Measurements from ENCODE around the gene CTBP2.
"Not testable (repeated sequence)": the region's sequence is repeated elsewhere in the genome, so short reads cannot be mapped to it uniquely, and the experiment has no call there.

Gene CTBP2

DNA sequence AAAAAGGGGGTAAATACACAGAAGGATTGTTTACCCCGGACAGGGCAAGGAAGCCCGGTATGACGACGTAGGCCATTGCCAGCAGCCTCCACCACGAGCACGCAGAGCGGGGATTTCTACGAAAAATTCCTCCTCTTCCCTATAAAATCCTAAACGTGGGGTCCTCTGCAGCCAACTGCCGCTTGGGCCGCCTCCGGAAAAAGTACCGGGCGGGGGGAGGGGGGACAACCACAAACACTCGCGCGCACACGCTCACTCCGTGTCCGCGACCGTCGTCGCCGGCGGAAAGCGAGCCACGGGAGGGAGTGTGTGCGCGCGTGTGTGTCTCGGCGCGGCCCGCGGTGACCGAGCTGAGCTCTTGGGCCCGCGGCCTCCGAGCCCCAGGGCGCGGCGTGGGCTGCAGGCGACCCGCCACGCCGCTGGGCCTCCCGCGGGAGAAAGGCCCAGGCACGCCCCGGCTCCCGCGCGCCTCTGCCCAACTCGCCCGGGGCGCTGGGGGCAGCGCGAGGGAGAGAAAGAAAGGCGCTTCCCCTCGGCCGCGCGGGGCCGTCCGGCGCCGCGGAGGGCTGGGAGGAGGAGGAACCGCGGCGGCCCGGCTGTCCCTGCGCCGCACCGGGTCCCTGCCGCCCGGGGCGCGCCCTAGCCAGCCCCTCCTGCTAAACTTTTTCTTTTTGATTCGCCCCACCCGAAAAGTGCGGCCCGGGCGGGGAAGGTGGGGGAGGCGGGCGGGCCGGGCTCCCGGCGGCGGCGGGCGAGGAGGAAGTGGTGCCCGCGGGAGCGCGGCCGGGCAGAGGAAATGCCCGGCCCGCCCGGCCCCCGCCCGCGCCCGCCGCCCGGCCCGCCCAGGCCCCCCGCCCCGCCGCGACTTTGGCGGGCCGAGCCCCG, 1.5 kb downstream of the CTBP2 start:
- no peak for DNase-seq (ENCODE audit: low read depth)

DNA sequence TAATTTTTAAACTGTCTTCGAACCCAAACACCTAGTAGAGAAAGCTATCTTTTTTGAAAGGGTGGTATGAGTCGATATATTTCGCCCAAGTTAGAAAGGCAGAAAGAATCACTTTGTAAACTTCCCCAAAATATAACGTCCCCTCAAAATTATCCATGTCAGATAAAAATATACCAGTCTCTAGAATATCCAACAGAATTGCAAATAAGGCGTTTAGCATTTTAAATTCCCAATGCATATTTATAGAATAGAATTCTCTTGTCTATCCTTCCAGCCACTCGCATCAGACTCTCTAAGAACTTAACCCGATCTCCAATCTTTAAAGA, 2.1 kb downstream of the CTBP2 start:
- DNase-seq (ENCODE audit: low read depth), result no peak

DNA sequence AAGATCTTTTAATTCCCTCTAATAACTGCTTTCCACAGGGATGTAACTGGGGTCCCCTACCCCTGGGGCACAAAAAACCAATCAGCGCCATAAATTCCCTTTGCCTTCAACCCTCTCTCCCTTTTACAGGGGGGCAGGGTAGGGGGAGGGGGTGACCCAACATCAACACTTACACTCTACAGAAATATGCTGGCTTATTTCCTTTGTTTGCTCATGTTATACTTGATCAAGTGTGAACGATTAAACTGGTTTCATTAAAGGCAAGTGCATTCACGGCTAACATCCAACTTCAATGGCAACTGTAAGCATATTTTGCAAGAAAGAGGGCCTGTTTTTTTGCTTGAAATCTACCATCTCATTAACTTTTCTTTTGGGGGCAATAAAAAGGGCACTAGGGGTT, 2.9 kb downstream of the CTBP2 start:
- no peak for DNase-seq (ENCODE audit: low read depth)

DNA sequence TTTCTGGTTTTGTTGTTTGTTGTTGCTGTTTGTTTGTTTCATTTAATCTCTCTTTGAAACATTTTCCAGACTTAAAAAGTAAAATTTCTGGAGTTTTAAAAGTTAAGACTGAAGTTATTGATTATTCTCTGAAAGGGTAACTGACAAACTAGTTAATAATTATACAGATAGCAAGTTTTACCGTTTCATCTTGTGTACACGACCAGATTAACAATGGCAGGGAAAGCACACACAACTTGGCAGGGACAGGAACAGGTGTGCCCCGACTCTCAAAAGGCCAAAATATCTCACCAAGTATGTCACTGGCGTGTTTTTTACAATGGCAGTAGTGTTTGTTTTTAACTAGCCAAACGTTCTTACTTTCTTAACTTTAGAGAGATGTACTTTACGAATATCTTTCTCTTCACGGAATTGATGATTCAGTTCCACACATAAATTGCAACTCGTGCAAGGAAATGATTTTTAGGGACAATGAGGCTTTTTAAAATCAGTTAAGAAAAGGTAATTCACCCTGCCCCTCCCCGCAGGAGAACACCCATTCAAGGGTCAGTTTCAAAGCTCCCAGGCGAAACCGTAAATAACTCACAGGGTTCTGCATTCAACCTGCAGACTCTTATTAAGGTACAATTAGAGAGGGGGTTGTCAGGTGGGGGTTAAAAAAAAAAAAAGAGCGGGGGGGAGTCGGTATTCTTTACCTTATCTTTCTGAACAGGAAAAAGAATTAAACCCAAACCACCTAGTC, 3.5 kb downstream of the CTBP2 start:
- DNase-seq (ENCODE audit: low read depth), result no peak

DNA sequence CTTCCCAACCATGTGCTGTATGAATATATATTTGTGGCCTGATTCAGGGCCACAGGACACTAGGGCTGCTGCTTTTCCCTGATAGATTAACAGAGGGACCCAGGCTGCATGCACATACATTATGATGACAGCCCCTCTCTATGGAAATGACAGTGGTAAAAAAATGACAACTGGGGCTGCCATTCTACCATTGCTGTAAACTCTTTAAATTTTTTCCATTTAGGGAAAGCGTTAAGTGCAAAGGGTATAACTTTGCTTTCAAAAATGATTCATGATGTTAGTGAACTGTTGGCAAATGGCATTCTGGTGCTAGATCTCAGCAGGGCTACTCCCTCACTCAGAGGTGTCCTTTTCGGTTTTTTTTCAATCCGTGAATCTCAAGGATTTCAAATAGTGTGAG, 4.2 kb downstream of the CTBP2 start:
- no peak for DNase-seq (ENCODE audit: low read depth)

DNA sequence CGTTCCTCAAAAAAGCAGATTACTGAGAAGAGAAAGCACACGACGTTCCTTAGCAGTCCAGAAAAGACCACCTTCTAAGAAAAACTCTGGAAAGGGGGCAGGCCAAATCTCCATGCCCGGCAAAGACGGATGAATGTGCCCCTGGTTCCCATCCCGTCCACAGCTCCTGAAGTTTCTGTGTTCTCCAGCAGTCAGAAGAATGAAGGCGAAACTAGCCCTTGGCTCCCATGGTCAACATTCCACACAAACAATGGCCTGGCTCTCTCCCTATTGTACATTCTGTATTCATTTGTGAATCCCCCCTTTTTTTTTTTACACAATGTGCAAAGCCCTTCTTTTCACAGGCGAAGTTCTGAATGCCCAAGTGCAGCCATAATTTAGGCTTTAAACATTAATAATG, 5.3 kb downstream of the CTBP2 start:
- DNase-seq (ENCODE audit: low read depth), result no peak

DNA sequence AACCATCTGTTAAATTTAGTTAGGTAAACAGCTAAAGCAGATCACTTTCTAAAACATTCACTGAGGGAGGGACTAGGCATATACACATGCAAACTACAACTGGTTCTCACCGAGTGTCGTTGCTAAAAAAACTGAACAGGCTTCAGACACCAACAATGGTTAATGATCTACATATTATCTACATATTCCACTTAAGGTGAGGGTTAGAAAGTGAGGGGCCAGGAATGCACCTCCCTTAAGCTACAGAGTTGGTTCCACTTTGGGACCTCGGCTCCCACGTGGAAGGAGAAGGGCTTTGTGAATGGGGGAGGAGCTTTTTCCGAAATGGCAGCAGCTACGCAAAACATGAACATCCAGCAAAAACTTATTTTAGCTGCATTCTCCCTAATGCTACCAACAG, 5.8 kb downstream of the CTBP2 start:
- no peak for DNase-seq (ENCODE audit: low read depth)

DNA sequence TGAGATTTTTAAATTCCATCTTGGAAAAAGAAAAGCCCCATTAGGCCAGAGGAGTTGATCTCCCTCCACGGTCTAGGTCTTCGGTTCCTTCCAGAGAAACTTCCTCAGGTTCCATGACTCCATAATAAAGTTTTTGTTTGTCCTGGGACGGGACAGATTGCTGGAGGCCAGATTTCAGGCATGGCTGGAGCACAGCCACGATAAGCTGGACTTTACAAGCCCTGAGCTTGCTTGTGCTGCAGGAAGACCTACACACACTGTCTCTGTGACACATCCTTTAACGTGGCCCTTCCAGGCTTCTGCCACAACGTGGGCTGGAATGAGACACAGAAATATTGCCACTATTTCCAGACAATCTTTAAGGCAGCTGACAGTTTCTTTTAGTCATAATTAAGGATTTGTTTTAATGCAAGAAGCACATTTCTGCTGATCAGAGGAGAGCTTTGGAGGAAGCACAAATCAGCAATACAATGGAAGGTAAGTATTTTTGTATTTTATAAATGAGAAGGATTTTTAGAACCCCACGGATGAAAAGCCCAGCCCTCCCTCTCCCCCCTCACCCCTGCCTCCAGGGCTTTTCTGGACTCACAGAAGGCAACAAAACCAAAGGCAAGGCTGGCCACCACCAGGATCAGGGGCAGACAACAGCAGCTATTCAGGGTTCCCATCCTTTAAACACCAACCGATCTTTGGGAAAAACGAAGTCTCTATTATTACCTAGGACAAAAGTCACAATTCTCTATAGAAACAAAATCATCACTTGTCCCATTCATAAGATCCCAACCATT, 6.5 kb downstream of the CTBP2 start:
- no peak for DNase-seq (ENCODE audit: low read depth)

DNA sequence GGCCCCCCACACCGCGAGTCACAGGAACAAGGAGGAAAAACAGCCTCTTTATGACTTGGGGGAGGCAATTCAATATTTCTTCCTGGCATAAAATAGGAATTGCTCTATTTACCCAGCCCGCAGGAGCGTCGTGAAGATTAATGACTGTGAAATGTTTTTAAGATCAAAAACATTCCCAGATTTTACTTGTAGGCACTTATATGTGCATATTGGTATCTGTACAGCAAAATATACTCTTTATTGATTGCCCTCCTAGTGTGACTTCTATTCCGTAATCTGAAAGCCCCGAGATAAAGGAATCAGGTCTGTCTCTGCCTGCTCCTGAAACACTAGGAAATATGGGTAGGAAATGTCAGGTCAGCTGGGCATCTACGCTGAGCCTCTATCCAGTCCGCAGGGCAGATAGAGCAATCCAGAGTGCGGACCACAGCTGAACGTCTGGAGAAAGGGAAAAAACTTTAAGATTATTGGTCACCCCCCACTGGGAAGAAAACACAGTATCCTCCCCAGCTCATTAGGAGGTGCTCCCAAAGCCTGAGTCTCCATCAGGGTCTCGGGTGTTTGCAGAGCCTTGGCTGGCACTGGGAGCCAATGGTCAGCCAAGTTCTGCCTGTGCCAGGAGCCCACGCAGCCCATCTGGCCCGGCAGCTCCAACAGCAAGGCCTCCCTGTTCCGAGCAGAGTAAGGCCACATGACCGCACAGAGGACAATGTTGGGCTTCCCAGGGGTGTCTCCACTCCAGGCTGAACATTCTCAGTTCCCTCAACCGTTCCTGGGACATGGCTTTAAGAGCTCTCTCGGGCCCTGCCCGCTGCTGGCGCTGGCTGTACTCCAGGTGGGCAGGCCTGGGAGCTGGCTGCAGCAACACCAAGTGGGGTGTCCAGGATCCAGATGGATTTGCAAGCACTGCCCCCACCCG, 7.7 kb downstream of the CTBP2 start:
- DNase-seq (ENCODE audit: low read depth), result no peak

DNA sequence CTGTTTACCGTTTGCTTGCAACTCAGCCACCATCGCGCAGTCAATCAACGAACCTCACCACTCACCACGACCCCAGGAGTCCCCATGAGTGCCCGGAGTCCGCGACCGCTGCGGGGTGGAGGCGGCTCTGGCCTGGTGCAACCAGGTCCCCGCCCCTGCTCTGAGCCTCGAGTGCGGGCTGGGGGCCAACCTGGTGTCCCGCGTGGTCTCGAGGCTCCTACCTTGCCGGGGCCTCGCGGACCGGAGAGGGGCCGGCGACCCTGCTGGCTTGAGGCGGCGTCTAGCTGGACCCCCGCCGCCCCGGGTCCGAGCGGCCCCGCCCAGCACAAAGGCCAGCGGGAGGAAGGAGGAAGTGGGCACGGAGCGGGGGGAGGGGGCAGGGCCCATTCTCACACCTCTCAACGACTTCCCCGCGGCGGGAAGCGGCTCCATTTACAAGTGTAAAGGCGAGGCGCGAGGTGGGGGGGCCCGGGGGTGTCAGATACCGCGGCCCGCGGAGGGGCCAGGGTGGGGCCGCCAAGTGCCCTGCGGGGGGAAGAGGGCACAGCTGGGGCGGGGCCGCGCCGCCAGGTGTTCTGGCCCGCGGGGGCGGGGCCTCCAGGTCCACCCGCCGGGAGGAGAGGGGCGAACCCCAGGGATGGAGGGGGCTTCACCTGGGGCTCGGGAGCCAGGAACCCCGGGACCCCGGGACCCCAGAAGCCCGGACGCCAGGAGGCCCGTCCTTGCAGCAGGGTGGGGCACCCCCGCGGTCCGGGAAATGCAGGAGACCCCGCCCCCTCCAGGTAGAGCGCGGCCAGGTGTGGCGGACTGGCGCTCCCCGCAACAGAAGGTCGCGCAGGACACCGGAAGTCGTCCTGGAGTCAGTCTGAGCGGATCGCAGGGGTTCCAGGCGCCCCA, 8.6 kb downstream of the CTBP2 start:
- no peak for DNase-seq (ENCODE audit: low read depth)

DNA sequence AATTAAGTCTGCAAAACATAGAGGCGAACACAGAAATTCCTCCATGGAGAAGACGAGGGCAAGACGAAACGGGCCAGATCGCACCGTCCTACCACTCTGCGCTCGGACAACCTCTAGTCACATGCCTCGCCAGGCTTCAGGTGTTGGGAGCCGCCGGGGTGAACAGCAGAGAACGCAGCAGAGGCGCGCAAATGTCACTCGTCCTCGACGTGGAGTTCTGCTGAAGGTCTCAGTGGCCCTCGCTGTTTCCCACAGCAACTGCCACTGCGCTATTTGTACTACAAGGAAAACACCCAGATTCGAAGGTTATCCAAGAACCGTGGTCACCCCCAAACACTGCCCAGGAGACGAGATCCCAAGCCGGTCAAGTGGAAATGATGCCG, 9.2 kb downstream of the CTBP2 start:
- no peak for DNase-seq (ENCODE audit: low read depth)

DNA sequence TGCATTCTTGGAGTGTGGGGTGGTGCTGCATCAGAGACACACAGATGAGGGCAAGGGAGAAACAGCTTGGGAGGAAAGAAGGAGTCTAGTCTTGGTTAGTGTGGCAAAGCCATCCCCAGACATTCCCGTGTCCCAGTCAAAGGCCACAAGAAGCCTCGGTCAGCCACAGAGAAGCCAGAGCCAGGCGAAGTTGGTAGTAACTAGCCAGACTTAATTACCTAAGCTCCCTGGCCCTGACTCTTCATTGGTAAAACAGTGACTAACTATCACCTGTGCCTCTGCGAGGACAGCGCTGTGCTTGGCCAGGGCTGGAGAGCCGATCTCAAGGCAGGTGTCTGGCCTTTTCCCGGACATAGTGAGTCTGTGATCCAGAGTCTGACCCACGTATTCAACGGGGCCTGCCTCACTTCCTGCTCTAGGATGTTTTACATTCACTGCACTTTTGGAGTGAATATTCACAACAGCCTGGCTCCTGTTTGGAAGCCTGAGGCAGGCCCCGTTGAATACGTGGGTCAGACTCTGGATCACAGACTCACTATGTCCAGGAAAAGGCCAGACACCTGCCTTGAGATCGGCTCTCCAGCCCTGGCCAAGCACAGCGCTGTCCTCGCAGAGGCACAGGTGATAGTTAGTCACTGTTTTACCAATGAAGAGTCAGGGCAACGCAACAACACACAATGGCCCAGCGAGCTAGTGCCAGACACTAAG, 9.8 kb downstream of the CTBP2 start:
- not testable (repeated sequence) for DNase-seq (ENCODE audit: low read depth)

DNA sequence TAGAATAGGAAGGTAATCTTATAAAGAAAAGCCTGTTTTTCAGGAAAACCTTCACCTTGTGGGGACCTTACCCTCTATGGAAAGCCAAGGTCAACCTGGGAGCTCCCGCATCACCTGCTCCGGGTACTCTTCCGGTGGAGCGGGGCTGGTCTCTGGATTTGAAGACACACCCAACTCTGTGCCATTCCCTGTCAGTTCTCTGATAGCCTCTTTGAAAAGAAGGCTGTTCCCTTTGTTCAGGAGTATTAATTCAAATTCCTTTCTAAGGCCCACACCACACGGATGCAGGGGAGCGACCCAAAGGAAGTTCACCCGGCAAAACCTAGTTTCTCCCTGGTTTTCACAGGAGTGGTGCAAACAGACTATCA, 10.7 kb downstream of the CTBP2 start:
- DNase-seq (ENCODE audit: low read depth), result no peak

DNA sequence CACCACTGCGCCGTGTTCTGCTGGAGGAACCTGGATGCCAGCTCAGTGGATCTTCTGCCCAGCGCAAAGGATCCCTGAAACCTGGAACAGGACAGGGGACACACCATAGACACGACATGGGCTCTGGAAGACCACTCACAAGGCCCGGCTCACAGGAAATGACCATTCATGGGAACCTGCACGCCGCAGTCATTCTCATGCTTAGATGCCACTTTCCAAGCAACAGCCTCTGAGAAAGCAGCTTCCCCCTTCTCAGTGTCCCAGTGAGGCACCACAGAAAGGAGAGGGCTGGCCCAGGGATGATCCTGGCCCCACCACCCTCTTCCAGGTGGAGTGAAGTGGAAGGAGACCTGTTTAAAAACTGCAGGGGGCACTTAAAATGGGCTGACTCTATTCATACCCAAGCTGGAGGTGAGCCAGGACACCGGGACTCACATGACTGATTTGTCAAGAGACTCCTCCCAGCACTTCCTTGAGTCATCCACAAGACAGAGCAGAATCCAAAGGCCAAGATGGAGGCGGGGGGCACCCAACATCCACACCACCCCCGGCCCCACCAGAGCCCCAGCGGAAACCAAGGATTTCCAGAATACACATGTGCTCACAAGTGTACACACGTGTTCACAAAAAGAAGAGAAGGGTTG, 11.2 kb downstream of the CTBP2 start:
- no peak for DNase-seq (ENCODE audit: low read depth)

DNA sequence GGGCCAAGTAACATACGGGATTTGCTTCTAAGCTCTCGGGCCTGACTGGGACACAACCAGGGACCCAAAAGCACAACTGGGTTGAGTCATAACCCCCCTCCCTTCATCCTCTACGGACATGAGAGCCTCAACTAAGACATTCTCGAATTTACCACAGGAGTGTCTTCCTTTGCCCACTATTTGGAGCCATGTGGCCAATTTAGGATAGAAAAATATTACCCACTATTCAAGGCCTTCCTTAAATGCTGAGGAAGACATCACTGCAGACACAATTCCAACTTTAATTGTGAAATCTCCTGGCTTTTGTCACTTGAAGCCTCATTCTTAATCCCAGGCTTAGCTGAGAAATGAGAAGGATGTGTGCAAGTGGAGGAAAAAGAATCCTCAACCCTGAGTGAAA, 11.8 kb downstream of the CTBP2 start:
- no peak for DNase-seq (ENCODE audit: low read depth)

DNA sequence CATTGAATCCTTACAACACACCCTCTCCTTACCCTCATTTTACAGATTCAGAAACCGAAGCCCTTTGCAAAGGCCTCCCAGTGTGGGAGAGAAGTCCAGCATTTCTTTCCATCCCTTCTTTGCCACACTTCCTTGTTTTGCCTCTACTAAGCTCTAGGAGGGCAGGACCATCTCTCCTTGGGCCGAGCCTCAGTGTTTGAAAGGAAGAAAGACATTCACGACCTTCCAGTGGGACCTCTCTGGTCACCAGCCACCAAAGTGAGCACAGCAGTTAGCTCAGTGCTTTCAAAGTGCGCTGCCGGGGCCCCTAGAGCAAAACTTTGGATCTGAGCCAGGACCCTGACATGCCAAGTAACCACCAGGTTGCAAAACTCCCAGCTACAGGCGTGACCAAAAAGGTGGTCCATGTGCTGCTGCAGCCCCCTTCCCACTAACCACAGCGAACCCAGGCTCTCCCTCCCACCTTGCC, 12.4 kb downstream of the CTBP2 start:
- no peak for DNase-seq (ENCODE audit: low read depth)

DNA sequence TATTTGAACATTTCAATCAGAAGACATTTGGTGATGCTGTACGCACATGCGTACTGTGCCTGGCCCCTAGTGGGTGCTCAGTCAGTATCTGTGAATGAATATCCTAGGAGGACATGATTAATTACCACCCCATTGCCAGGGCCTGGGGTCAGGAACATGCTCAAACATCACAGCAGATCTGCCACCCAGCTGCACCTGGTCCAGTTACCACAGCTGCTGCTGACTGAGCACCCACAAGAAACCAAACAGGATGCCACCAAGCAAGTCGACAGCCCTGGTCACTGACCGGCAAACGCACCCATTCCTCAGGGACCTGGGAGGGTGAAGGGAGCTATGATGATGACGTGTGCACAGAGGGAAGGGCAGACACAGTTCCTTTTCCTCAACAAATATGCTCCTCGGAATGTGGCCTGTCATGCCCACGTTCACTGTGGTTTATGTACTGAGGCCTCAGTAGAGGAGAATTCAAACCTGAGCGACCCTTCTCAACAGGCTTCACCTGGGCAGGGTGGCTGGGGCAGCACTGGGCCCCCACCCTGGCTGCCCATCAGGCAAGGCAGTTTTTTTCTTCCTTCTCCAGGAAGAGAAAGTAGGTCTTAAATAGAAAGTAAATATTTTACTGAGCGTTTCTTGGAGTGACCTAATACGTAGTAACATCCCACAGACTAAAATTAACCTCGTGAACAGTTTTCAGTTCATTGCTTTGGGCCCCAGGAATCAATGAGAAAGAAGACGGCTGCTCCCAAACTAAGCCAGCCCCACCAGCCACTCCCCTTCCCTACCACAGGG, 13.4 kb downstream of the CTBP2 start:
- no peak for DNase-seq (ENCODE audit: low read depth)

DNA sequence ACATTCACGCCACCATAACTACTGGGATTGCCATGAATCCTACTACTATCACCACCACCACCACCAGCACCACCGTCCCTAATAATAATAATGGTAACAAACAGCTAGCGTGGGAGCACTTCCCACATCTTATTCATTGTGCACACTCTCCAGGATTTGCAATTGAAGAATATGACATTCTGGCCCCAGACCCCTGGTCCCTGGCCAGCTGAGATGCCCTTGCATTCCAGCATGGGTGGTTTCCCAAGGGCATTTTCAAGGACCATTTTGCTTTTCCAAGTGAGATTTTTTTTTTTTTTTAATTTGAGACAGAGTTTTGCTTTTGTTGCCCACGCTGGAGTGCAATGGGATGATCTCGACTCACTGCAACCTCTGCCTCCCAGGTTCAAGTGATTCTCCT, 14.7 kb downstream of the CTBP2 start:
- DNase-seq (ENCODE audit: low read depth), result no peak

Measured in HS-27A (cell line).